Activated T-cell treated with anti-CD3 and anti-CD28 coated beads, Interleukin-2, amount 50 U/mL, for 4 hours (primary cell): ENCODE data around the gene TCF12. TPM values are rescaled to one million over a fixed set of nuclear protein-coding genes. Genes with fewer than 3 reads are reported as not detected.

ENCODE experiments used
- ATAC-seq, 2 donors: fragments of 200-7000 bp; cut with Tn5 transposase; one replicate each; pipeline ENCODE4 v1.10.0; 2021
- DNase-seq: peaks from one replicate; pipeline ENCODE4 v3.0.0-alpha.2; 2020
- H3K27me3 Mint-ChIP-seq: one replicate; pipeline ENCODE4 v1.8.0; 2021; ENCODE audit warnings: low read depth, mixed read lengths
- H3K36me3 Mint-ChIP-seq: one replicate; pipeline ENCODE4 v1.8.0; 2022; ENCODE audit warnings: mixed read lengths; ENCODE audit not compliant: insufficient read depth
- H3K4me1 Mint-ChIP-seq: one replicate; pipeline ENCODE4 v1.8.0; 2021; ENCODE audit warnings: low read depth, mixed read lengths
- H3K4me3 Mint-ChIP-seq: one replicate; pipeline ENCODE4 v1.8.0; 2021; ENCODE audit warnings: mild to moderate bottlenecking, moderate library complexity, mixed read lengths
- H3K9me3 Mint-ChIP-seq: one replicate; pipeline ENCODE4 v1.8.0; 2021; ENCODE audit warnings: mixed read lengths
- total RNA-seq, 3 donors: library from RNA; stranded (reverse); gene quantifications; one replicate each; pipeline ENCODE4 v1.2.1, GENCODE V29; 2021

The TCF12 gene
- total RNA-seq, 3 donors from 2014 or later: 49.3 to 71.3 (median 63.5) TPM

DNA sequence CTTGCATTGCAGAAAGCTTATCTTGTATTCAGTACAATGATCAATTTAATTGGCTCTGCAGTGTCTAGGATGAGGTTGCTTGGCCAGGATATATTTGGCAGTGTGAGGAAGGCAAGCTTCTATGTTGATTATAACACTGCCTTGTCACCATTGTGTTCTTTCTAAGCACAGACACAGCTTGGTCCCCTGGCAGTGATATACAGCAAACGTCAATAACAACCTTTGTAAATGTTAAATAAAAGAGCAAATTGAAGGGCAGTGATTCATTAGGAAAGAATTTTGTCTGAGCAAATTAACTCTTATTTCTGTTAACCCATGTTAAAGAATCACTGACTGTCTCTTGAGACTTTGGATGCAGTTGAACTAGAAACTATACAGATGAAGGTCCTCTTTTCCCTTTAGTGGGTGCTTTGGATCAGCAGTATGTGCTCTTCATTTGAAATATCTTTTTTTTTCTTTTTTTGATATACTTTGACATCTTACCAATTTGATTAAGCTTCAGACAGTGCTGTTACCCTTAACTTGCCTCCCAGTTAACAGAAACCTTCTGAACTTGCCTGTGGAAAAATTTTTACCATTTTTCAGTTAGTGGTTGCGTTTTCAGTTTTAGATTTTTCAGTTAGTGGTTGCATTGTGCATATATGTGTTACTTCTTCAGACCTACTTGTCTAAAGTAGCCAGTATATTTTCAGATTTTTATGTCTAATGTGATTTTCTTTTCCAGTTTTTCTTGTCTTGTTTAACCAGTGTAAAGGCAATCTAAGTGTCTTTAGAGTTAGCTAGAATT is 199.8 kb downstream of the TCF12 start:
- DNase-seq (no peak), ATAC-seq (no peak)
- Mint-ChIP-seq H3K27me3 (no peaks in the 10 kb centered on the region), H3K4me1 (peaks cover 29% of the 10 kb centered on the region), H3K36me3 (peaks cover 14% of the 10 kb centered on the region), H3K4me3 (no peak overlapping the region), H3K9me3 (no peaks in the 10 kb centered on the region)

DNA sequence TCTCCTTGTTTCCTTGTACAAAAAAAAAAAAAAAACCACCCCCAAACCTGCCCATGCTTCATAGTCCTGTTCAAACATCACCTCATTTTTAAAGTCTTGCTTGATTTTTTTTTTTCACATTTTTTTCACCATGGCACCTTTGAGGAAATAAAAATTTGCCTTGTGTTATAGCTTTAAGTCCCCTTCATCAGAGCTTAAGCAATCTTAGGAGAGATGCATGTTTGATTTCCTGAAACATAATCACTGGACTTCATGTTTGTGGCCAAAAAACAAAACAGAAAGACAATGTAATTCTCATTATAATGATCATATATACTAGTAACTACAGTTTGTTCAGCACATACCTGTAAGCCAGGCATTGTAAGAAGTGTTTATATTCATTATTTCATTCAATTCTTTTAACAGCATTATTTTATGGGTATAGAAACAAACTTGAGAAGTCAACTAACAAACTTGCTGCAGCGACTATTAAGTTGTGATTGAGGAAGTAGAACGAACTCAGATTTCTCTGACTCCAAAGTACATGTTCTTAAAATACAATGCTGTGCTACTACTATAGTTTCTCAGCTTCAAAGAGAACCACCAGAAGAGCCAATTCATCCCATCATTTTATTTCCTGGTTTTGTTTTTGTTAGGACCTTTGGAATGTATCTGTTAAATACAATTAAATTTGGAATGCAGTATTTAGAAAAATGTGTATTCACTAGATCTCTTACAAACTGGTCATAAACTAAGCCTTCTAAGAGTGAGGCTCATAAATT is 203.8 kb downstream of the TCF12 start:
- DNase-seq: no peak
- Mint-ChIP-seq H3K9me3 (no peaks in the 10 kb centered on the region), H3K4me1 (peaks cover 25% of the 10 kb centered on the region), H3K4me3 (no peak overlapping the region), H3K27me3 (no peaks in the 10 kb centered on the region), H3K36me3 (peaks cover 21% of the 10 kb centered on the region)
- no peak for ATAC-seq

DNA sequence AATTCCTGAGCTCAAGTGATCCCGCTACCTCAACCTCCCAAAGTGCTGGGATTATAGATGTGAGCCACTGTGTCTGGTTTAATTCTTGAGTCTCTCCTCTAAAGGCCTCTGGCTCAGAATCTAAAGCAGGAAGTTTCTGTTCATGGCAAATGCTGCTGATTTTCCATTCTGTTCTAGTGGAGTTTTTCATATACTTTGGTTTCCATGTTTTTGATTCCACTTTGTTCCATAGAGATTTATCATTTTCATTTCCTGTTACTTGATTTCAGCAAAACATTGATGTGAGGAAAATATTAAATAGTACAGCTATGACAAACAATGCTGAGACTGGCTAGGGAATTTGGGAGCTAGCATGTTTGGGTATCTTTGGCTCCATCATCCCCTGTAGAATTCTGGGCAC is 205.6 kb downstream of the TCF12 start:
- Mint-ChIP-seq H3K9me3 (no peaks in the 10 kb centered on the region), H3K4me3 (no peak overlapping the region), H3K27me3 (no peaks in the 10 kb centered on the region), H3K36me3 (peaks cover 25% of the 10 kb centered on the region), H3K4me1 (peaks cover 14% of the 10 kb centered on the region)
- no peak for ATAC-seq
- DNase-seq: no peak

DNA sequence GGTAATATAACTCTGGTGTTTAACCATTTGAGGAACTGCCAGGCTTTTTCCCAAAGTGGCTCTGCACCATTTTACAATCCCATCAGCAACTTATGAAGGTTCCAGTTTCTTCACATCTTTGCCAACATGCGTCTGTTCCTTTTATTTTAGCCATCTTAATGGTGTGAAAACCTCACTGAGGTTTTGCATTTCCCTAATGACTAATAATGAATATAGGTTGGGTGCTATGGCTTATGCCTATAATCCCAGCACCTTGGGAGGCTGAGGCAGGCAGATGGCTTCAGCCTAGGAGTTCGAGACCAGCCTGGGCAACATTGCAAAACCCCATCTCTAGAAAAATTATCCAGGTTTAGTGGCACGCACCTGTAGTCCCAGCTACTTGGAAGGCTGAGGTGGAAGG is 210.6 kb downstream of the TCF12 start:
- ATAC-seq (no peak), DNase-seq (no peak)
- no peak overlapping the region for H3K4me3 Mint-ChIP-seq
- peaks cover 29% of the 10 kb centered on the region for H3K4me1 Mint-ChIP-seq
- no peaks in the 10 kb centered on the region for H3K9me3 Mint-ChIP-seq
- H3K36me3 Mint-ChIP-seq: peaks cover 25% of the 10 kb centered on the region
- no peaks in the 10 kb centered on the region for H3K27me3 Mint-ChIP-seq

DNA sequence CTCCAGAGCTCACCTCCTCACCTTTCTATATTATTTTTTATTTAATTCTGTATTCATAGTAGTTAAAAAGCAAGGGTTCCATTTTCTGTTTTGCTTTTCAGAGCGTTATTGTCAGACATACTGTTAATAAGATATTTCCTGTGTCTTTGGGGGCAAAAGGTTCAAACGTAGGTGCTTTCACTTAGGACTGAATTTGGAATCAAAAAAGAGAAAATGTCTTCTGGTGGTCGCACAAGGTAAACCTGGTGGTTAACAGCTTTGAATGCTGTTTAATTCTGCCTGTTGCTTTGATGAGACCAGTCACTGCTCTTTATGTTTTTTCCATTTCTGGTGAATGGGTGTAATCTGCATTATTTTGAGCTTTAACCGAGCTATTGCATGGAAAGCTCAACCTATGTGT is 212.5 kb downstream of the TCF12 start:
- Mint-ChIP-seq H3K36me3 (peaks cover 22% of the 10 kb centered on the region), H3K27me3 (no peaks in the 10 kb centered on the region), H3K9me3 (no peaks in the 10 kb centered on the region), H3K4me3 (no peak overlapping the region), H3K4me1 (peaks cover 43% of the 10 kb centered on the region)
- no peak for ATAC-seq
- no peak for DNase-seq

DNA sequence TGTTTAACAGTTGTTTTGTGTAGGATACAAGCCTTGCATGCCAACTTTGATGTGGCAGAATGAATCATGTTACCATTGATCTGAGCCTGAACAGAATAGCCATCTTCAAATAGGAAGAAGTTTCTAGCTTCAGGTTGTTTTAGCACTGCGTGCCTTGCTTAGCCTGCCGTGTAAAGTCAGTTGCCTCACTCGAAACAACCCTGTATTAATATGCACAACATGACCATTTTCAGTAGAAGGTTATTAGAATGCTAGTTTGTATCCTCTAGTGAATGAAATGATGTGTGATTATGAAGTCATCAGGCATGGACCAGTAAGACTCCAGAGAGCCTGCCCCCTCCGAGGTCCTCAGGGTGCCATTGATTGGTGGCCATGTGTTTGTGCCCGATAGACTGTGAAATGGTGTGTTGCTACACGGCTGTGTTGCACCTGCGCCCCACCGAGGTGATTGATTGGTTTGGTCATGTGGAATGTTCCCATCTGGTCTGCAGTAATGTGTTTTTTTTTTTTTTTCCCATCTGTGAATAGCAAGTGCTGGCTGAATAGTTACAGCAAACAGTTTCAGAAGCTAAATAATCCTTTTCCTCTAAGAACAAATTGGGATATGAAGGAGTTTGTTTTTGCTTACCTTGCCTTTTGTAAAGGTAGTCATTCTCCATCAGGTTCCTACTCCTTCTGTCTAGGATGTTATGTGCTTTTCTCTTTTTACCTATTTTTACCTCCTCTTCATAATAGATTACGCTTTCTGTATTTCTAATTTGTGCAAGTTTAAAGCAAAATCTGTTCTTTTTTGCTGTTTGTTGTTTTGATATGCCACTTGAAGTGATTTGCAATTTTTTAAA is 214.9 kb downstream of the TCF12 start:
- H3K4me3 Mint-ChIP-seq: no peak overlapping the region
- no peaks in the 10 kb centered on the region for H3K27me3 Mint-ChIP-seq
- no peak for DNase-seq
- ATAC-seq: peak; percentile 88 to 92
- H3K9me3 Mint-ChIP-seq: no peaks in the 10 kb centered on the region
- H3K36me3 Mint-ChIP-seq: peaks cover 18% of the 10 kb centered on the region
- peaks cover 43% of the 10 kb centered on the region for H3K4me1 Mint-ChIP-seq

DNA sequence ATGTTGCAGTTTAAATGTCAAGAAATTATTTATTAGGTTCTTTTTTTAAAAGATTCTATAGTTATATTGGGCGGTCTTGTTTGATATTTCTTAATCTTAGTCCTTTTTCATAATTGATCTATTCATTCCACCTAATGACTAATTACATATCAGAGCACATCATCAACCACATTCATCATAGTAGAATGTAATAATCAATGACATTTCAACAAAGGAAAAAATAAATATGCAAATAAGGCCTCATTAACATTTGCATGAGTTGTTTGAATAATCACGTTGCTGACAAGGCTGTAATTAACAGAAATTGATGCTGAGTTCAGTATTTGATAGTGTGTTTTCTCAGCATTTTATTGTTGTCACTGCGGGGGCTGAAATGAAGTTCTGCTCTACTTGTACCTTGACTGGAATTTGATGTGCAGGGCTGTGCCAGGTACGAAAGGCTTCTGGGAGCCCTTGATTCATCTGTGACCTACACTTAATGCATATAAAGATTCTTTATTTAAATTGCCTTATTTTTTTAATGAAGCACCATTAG is 215.7 kb downstream of the TCF12 start:
- Mint-ChIP-seq H3K27me3 (no peaks in the 10 kb centered on the region), H3K36me3 (peaks cover 12% of the 10 kb centered on the region), H3K9me3 (no peaks in the 10 kb centered on the region), H3K4me1 (peaks cover 43% of the 10 kb centered on the region), H3K4me3 (no peak overlapping the region)
- DNase-seq (no peak), ATAC-seq (no peak)

DNA sequence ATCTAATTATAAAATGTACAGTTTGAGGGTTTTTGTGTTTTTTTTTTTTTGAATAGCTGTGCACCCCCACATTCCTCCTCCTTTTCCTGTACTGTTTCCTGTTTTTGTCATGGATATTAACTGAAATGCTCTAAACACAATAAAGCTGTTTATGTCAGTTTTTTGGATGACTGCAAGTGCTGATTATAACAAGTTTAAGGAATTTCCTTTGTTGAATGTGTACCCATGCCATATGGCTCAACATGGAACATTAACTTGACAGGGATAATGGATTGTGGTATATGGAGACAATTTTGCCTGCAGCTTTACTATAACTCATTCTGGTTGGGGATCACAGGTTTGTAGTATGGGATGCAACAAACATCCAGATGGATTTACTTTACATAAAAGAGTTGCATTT is 216.4 kb downstream of the TCF12 start:
- ATAC-seq: no peak
- DNase-seq: no peak
- no peaks in the 10 kb centered on the region for H3K27me3 Mint-ChIP-seq
- H3K9me3 Mint-ChIP-seq: no peaks in the 10 kb centered on the region
- H3K36me3 Mint-ChIP-seq: peaks cover 12% of the 10 kb centered on the region
- peaks cover 42% of the 10 kb centered on the region for H3K4me1 Mint-ChIP-seq
- no peak overlapping the region for H3K4me3 Mint-ChIP-seq

DNA sequence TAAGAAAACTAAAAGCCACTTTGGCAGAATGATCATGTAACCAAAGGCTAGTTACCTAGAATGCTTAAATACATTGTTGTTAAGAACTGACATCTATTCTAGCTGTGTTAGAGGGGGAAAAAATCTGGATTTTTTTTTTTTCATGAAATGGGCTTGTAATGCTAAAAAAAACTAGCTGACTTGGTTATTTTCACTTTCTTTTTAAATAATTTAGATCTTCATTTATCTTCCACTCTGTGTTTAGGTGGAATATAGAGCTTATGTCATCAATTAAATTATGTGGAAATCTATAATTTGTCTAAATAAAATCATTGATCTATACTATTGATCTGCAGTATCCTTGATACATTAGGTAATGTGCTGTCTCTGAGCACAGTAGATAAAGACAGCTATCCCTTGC is 217.4 kb downstream of the TCF12 start:
- H3K4me3 Mint-ChIP-seq: no peak overlapping the region
- ATAC-seq (no peak), DNase-seq (no peak)
- H3K9me3 Mint-ChIP-seq: no peaks in the 10 kb centered on the region
- peaks cover 36% of the 10 kb centered on the region for H3K4me1 Mint-ChIP-seq
- no peaks in the 10 kb centered on the region for H3K27me3 Mint-ChIP-seq
- H3K36me3 Mint-ChIP-seq: peaks cover 9% of the 10 kb centered on the region

DNA sequence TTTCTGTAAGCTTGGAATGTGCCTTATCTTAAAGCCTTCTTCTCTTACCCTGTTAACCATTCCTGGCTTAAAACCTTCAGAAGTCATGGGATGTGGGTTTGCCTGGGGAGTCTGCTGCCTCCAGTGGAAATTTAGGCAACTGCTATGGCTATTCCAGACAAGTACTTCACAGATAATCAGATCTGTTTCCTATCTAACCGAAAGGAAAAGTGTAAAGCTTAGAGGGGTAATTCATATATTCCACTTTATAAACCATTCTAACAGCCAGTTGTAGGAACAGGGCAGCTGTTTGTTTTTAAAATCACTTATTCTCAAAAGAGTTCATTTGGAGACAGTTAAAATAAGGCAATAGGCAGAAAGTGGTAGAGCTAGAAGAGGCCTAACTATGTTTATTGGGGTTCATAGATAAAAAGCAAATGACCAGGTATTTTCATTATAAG is 219.9 kb downstream of the TCF12 start:
- no peak overlapping the region for H3K4me3 Mint-ChIP-seq
- H3K36me3 Mint-ChIP-seq: peaks cover 4% of the 10 kb centered on the region
- DNase-seq: no peak
- no peaks in the 10 kb centered on the region for H3K9me3 Mint-ChIP-seq
- no peaks in the 10 kb centered on the region for H3K27me3 Mint-ChIP-seq
- peaks cover 20% of the 10 kb centered on the region for H3K4me1 Mint-ChIP-seq
- ATAC-seq: no peak

DNA sequence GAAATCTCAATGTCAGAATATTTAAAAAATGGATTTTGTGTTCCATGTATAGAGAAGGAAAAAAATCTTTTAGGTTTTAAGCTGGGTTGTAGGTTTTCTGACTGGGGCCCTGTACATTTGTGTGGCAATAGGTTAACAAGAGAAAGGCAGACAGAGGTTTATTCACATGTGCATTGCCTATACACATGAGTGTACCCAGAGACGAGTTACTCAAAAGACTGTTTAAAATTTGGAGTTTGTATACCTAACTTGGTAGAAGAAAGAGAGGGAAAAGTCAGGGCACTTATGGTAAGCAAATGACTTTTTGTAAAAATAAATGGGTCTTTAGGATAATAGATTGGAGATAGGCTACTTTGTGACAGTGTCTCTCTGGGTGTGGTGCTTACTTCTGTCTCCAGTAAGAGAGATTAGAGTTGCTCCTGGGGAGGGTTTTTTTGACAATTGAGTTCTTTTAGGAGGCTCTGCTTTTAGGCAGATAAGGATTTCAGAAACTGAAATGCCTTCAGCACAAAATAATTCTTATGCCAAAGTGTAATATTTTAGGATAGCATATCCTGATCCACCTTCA is 225.2 kb downstream of the TCF12 start:
- Mint-ChIP-seq H3K4me1 (peaks cover 2% of the 10 kb centered on the region), H3K36me3 (no peaks in the 10 kb centered on the region), H3K27me3 (no peaks in the 10 kb centered on the region), H3K9me3 (no peaks in the 10 kb centered on the region), H3K4me3 (no peak overlapping the region)
- ATAC-seq: no peak
- DNase-seq: no peak

DNA sequence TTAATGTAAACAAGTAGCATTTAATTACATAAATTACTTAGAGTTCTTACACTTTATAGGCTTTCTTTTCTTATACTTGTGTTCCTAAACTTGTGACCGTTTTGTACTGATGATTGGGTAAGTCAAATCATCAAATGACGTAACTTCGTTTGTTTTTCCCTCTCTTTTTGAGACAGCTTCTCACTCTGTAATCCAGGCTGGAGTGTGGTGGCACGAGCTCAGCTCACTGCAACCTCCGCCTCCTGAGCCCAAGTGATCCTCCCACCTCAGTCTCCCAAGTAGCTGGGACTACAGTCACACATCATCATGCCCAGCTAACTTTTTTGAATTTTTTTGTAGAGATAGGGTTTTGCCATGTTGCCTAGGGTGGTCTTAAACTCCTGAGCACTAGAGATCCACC is 226.0 kb downstream of the TCF12 start:
- Mint-ChIP-seq H3K9me3 (peaks cover 2% of the 10 kb centered on the region), H3K4me3 (no peak overlapping the region), H3K27me3 (no peaks in the 10 kb centered on the region), H3K36me3 (peaks cover 4% of the 10 kb centered on the region), H3K4me1 (peaks cover 2% of the 10 kb centered on the region)
- no peak for DNase-seq
- no peak for ATAC-seq

DNA sequence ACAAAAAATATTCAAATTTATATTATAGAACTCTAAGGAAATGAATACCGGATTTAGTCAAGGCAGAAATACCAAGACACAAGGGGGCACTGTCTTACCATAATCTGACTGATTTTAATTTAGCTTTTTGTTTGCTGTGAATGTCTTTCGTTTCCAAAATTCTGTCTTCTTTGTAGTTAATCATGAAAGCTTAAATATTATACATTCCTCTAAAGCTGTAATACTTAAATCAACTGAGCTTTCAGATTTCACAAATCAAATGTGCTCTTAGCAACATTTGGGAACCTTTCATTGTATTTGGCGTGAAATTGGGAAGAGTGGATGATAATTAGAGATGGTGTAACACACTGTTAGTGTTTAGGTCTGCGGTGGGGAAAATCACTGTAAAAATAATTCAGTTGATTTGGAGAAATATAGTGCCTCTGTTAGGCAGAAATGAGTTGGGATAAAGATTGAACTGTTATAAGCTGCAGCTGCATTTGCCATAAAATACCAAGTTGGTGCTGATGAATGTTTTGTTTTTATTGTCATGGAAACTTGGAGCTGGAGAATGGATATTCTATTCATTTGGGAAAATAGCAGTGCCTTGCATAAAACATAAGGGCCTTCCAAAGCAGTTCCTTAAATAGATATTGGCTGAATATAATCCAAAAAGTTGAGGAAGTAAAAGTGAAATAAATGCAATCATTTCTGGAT is 228.2 kb downstream of the TCF12 start:
- Mint-ChIP-seq H3K27me3 (no peaks in the 10 kb centered on the region), H3K4me1 (peaks cover 2% of the 10 kb centered on the region), H3K9me3 (peaks cover 5% of the 10 kb centered on the region), H3K36me3 (peaks cover 15% of the 10 kb centered on the region), H3K4me3 (no peak overlapping the region)
- no peak for ATAC-seq
- DNase-seq: no peak
